ENCODE results near the gene CLMN.
"Not testable (repeated sequence)": the region's sequence is repeated elsewhere in the genome, so short reads cannot be mapped to it uniquely, and the experiment has no call there.

GRCh38 chr14:95282986-95283380, 36.7 kb downstream of the CLMN start:
- TF ChIP-seq EZH2 (IDR thresholded peaks at IDR 0.05; ENCODE audit: borderline replicate concordance, low read length); CTCF (IDR thresholded peaks at IDR 0.05; ENCODE audit: low read length): not testable (repeated sequence)
